IPS-NIHi7 (cell line): ENCODE data around the gene ULK1.

Experiments
- DNase-seq: peaks from one replicate; pipeline ENCODE4 v3.0.0; 2012; ENCODE audit warnings: mixed read lengths; ENCODE audit errors: extremely low spot score

The ULK1 gene

DNA sequence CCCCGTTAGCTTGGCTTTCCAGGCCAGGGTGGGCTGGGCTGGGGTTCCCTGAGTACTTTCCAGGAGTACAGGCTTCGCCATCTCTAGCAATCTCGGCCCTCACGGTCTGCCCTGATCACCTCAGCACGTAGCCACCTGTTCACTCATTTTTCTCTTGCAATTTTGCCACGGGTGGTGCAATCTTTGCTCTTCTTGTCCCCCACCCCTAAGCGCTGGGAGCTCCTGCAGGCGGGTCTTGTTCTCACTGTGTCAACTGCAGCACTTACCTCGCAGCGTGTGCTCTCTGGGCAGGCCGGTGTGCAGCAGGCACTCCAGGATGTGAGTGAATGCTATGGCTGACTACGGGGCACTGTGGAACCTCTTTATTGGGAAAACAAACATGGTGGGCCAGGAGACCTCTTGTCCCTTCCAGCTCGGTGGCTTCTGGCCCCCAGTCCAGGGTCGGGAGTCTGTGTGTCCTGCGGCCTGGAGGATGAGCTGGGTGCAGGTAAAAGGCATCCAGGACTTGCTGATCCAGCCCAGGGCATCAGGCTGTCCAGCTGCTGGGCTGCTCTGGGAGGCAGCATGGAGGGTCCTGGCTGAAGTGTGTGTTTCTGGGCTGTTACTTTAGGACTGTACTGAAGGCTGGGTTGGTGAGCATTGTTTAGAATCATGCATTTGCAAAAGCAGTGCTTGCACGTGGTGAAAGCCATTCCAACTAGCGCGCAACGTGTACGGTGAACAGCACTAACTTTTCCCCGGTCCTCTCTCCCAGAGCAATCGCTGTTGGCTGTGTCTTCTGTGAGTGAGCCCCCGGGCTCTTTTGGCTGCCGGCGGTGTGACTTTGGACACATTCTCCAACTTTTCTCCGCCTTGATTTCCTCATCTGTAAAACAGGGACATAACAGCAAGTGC lies 1.5 kb upstream of the ULK1 start:
- DNase-seq = peak; percentile 9

GRCh38 chr12:131893605-131894312 lies 663 bp upstream of the ULK1 start:
- no peak for DNase-seq

GRCh38 chr12:131894981-131895639 lies 688 bp downstream of the ULK1 start:
- no peak for DNase-seq

GRCh38 chr12:131895640-131896079 lies 1.2 kb downstream of the ULK1 start:
- DNase-seq = no peak

GRCh38 chr12:131896080-131896810 lies 1.8 kb downstream of the ULK1 start:
- peak; percentile 96 for DNase-seq

DNA sequence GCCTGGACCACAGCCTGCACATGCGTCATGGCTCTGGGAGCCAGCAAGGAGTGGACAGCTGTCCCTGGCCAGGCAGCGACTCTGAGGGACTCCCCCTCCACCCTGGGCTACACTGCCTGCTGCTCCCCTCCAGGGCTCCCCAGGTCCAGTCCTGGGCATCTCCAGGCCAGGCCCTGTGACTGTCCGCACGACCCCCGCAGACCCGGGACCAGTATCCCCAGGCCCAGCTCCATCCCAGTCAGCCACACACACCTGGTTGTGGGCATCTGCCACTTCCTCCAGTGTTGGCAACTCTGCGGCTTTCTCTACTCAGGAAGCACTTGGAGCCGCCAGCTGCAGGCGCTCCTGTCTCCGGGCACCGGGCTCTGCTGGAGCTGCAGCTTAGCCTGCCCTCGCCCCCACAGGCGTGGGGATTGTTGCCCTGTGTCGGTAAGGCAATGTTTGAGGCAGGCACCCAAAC lies 2.4 kb downstream of the ULK1 start:
- no peak for DNase-seq

DNA sequence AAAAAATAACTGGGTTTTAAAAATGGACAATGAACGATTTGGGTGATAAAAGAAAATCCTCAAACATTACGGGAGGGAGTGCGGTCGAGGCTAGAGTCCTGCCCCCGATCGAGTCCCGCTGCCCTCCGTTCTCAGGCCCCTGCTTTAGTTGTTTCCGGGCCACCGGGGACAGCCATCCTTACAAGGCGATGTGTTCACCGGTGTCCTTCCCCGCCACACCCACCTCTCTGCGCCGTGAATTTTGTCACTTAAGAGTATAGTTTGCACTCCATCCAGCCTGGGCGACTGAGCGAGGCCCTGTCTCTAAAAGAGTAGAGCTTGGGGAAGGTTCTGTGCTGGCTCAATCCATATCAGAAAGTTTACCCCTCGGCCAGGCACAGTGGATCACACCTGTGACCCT lies 2.9 kb downstream of the ULK1 start:
- no peak for DNase-seq

GRCh38 chr12:131897875-131898274 lies 3.5 kb downstream of the ULK1 start:
- no peak for DNase-seq

GRCh38 chr12:131900397-131900796 lies 6.0 kb downstream of the ULK1 start:
- DNase-seq = no peak

GRCh38 chr12:131901431-131902331 lies 7.3 kb downstream of the ULK1 start:
- no peak for DNase-seq

GRCh38 chr12:131902332-131903241 lies 8.2 kb downstream of the ULK1 start:
- no peak for DNase-seq

- no peak for DNase-seq
Observed at GRCh38 chr12:131903270-131904255, 9.1 kb downstream of the ULK1 start.

GRCh38 chr12:131904346-131904745 lies 9.9 kb downstream of the ULK1 start:
- DNase-seq = no peak

- no peak for DNase-seq
Observed at GRCh38 chr12:131905081-131905629, 10.7 kb downstream of the ULK1 start.

DNA sequence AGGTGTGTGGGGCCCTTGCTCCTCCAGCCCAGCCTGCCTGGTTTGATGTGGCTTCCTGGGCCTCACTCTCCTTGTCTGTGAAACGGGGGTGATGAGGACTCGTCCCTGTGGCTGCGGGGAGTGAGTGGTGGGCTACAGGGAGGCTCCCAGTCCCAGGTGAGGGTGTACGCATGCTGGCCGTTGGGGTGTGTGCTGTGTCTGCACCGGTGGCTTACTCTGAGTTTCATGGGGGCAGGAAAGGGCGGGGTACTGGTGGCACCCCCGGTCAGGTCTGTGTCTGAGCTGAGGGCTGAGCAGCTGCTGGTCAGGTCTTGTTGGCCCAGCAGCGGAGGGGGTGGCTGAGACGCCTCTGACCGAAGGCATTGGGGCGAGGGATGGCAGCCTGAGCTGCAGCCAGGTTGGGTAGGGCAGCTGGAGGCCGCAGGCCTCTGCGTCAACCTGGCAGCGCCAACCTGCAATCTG lies 11.2 kb downstream of the ULK1 start:
- DNase-seq = no peak

GRCh38 chr12:131907379-131908091 lies 13.1 kb downstream of the ULK1 start:
- DNase-seq = no peak
